Measurements from ENCODE around the gene SLX9.

SLX9 gene

GRCh38 chr21:44948426-44949120, 8.7 kb downstream of the SLX9 start:
- TF ChIP-seq, protein P1, sequence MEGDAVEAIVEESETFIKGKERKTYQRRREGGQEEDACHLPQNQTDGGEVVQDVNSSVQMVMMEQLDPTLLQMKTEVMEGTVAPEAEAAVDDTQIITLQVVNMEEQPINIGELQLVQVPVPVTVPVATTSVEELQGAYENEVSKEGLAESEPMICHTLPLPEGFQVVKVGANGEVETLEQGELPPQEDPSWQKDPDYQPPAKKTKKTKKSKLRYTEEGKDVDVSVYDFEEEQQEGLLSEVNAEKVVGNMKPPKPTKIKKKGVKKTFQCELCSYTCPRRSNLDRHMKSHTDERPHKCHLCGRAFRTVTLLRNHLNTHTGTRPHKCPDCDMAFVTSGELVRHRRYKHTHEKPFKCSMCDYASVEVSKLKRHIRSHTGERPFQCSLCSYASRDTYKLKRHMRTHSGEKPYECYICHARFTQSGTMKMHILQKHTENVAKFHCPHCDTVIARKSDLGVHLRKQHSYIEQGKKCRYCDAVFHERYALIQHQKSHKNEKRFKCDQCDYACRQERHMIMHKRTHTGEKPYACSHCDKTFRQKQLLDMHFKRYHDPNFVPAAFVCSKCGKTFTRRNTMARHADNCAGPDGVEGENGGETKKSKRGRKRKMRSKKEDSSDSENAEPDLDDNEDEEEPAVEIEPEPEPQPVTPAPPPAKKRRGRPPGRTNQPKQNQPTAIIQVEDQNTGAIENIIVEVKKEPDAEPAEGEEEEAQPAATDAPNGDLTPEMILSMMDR (IDR thresholded peaks at IDR 0.05) = no peak
- TF ChIP-seq ZFX (IDR thresholded peaks at IDR 0.05; ENCODE audit: borderline replicate concordance) = no peak
- no peak overlapping the region for H3K27ac ChIP-seq

DNA sequence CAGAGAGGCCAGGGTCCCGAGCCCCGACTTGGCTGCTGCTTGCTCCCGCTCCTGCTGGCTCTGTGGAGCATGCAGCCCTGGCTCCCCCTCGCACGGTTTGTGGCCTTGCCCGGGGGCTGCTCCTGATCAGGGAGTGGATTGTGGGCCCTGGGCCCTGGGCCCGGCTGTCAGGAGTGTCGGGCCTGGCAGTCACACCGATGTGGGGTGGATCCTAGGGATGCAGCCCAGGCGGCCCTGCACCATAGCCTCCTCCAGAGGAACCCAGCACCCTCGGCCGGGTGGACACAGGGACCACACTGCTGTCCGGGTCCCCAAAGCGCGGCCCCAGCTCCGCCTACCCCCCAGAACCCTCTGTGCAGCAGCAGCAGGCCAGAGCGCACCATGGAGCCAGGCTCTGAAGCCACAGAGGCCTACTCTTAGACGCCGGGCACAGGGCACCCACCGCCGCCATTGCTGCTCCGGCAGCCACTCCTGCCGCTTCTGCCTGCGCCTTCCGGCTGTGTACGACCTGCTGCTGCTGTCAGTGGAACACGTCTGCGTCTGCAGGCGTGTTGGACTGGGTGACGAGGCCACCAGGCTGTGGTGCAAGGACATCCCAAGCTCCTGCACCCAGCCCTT, 9.4 kb downstream of the SLX9 start:
- TF ChIP-seq, protein P1 (IDR thresholded peaks at IDR 0.05) = no peak
- H3K27ac ChIP-seq = no peak overlapping the region

DNA sequence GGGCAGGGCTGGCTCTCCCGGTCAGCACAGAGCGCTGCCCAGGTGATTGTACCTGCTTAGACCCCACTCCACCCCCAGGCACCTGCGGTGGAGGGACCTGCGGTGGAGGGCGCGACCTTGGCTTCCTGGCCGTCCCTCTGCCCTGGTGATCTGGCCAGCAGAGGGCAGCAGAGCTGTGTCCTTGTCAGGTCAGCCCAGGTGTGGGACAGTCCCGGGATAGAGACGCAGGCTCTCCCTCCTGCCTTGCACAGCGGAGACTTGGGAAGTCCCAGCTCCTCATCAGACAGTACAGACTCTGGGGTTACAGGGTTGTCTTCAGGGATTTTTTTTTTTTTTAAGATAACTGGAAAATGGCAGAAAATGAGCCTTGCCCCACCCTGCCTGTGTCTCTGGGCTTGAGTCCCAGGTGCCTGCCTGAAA, 10.0 kb downstream of the SLX9 start:
- no peak for TF ChIP-seq ZFX (IDR thresholded peaks at IDR 0.05; ENCODE audit: borderline replicate concordance)
- TF ChIP-seq, protein P1 (IDR thresholded peaks at IDR 0.05) = peak; percentile 93
- H3K27ac ChIP-seq = no peak overlapping the region

DNA sequence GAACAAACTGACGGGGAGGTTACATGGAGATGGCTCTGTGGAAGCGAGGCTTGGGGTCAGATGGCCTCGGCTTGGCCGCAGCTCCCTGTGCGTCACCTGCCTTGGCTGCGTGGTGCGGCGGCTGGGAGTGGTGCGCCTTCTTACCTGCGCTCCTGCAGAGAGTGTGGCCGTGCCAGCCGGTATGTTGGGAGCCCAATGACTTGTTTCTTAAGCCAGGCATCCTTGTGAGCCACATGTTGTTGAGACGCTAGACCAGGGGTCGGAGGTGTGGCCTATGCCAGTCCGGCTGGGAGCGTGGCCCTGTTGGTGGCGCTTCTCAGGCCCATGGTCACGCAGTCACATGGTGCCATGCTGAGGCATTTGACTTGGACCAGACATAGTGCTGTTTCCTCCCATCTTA, 10.5 kb downstream of the SLX9 start:
- no peak for TF ChIP-seq ZFX (IDR thresholded peaks at IDR 0.05; ENCODE audit: borderline replicate concordance)
- TF ChIP-seq, protein P1 (IDR thresholded peaks at IDR 0.05) = no peak
- no peak overlapping the region for H3K27ac ChIP-seq

- no peak overlapping the region for H3K27ac ChIP-seq
These were observed 11.5 kb downstream of the SLX9 start for GRCh38 chr21:44951186-44951915.

DNA sequence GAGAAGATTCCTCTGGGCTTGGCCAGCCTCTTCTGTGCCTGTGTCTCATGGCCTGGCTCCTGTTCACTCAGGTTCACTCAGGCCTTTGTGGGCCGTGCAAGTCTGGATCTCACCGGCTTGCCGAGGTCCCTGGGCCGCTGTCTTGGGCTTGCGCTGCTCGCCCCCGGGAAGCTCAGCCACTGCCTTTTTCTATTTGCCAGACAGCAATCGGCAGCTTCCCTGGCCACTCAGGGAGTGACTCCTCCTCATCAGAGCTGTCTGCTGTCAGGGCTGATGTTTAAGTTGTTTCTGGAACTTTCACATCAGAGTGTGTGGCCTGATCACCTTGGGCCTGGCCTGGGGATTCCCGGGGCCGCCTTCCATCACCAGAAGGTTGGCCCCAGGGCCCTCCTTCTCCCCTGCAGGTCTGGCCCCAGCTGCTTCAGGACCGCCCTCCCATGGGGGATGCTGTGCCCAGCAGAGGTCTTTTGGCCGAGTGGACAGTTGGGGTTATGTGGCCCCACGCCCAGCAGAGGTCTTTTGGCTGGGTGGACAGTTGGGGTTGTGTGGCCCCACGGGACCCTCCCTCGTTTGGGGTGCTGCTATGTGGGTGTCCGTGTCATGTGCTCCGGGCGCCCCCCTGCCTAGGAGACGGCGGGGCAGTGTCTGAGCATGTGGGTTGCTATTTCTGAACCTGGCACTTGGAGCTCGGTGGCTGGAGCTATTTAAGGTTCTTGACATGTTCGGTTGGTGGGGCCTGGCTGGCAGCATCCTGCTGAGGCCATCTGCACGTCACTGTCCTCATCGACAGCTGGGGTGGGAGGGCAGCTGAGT, 12.5 kb downstream of the SLX9 start:
- TF ChIP-seq ZFX (IDR thresholded peaks at IDR 0.05; ENCODE audit: borderline replicate concordance) = no peak
- TF ChIP-seq, protein P1 (IDR thresholded peaks at IDR 0.05) = no peak
- H3K27ac ChIP-seq = no peak overlapping the region

More at GRCh38 chr21:44951186-44951915, 11.5 kb downstream of the SLX9 start:
- TF ChIP-seq, protein P1 (IDR thresholded peaks at IDR 0.05) = no peak
- no peak for TF ChIP-seq ZFX (IDR thresholded peaks at IDR 0.05; ENCODE audit: borderline replicate concordance)
